Immature natural killer cell (primary cell): ENCODE results near the gene GINM1. TPM values are rescaled to one million over a fixed set of nuclear protein-coding genes. Genes with fewer than 3 reads are reported as not detected.

Source experiments
- DNase-seq, 3 donors: peaks; one replicate each; pipeline ENCODE4 v3.0.0; 2022; ENCODE audit warnings: mixed read lengths in 1 of 3
- H3K27ac Mint-ChIP-seq, 6 donors: one replicate each; pipeline ENCODE4 v1.8.0; 2020; ENCODE audit warnings: mixed read lengths in 6 of 6, mild to moderate bottlenecking in 5 of 6, inconsistent platforms in 4 of 6, moderate library complexity in 3 of 6
- H3K27me3 Mint-ChIP-seq, 3 donors: one replicate each; pipeline ENCODE4 v1.8.0; 2020 to 2021; ENCODE audit warnings: low read depth in 3 of 3, mild to moderate bottlenecking in 3 of 3, mixed read lengths in 3 of 3, moderate library complexity in 3 of 3, inconsistent platforms in 1 of 3
- H3K36me3 Mint-ChIP-seq, 3 donors: one replicate each; pipeline ENCODE4 v1.8.0; 2020; ENCODE audit warnings: mixed read lengths in 3 of 3, inconsistent platforms in 2 of 3, mild to moderate bottlenecking in 2 of 3
- H3K4me1 Mint-ChIP-seq, 2 donors: one replicate each; pipeline ENCODE4 v1.8.0; 2020; ENCODE audit warnings: inconsistent platforms in 2 of 2, mild to moderate bottlenecking in 2 of 2, mixed read lengths in 2 of 2, moderate library complexity in 1 of 2
- H3K4me3 Mint-ChIP-seq, 5 donors: one replicate each; pipeline ENCODE4 v1.8.0; 2020; ENCODE audit warnings: mild to moderate bottlenecking in 5 of 5, mixed read lengths in 5 of 5, inconsistent platforms in 3 of 5, moderate library complexity in 3 of 5
- H3K9me3 Mint-ChIP-seq, 6 donors: one replicate each; pipeline ENCODE4 v1.8.0; 2020; ENCODE audit warnings: mild to moderate bottlenecking in 6 of 6, mixed read lengths in 6 of 6, inconsistent platforms in 4 of 6, moderate library complexity in 3 of 6
- polyA plus RNA-seq, 3 donors: library from polyadenylated mRNA; unstranded; fragments of 300-500 nt; fragmentation: Illumina TruSeq; gene quantifications; one replicate each; pipeline ENCODE4 v1.2.3, GENCODE V29; 2021

The GINM1 gene, protein sequence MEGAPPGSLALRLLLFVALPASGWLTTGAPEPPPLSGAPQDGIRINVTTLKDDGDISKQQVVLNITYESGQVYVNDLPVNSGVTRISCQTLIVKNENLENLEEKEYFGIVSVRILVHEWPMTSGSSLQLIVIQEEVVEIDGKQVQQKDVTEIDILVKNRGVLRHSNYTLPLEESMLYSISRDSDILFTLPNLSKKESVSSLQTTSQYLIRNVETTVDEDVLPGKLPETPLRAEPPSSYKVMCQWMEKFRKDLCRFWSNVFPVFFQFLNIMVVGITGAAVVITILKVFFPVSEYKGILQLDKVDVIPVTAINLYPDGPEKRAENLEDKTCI
- polyA plus RNA-seq, result 10 to 100 TPM; 22.5 to 26.4 (median 25.5) TPM

DNA sequence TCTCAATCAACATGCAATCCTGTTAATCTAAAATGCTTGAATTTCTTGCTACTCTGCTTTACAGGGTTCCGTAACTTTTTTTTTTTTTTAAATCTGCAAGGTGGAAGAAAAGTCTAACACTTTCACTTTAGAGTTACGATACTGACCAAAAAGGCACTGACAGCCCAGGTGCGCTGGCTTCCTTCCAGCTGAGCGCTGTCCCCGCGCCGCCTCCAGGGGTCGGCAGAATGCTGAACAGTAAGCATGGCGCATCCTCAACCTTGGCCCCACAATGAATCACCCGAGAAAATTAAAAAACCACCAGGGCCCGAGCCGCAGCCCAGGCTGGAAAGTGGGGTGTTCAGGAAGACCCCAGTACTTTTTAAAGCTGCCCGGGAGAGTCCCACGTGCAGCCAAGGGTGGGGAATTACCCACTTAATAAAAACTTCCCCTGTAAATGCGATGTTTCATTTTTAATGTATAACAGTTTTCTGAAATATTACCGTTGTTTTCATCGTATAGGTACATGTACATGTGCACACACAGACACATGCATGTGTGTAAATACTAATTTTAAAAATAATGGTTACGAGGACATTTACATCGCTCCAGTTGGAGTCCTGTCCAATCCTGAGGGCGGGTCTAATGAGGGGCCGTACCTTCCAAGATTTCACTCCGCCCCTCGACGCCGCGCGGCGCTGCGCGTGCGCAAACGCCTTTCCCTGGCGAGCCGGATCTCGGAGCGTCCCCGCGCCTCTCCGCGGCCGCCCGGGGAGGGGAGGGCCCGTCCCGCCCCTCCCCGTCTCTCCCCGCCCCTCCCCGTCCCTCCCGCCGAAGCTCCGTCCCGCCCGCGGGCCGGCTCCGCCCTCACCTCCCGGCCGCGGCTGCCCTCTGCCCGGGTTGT, at the start of gene GINM1:
Gene GINM1 (plus strand): TSS at position 849 of the 883 bp plus-strand sequence. CDS start 40 bp downstream, outside the sequence.
- H3K4me3 Mint-ChIP-seq, result peak within 1 kb of the TSS; percentile 89 to 96 (median 93)
- DNase-seq, result peak; percentile 96
- H3K4me1 Mint-ChIP-seq, result peaks cover 14 to 29% of the 10 kb centered on the region in 2 donors
- H3K27me3 Mint-ChIP-seq, result peaks cover 5 to 11% (median 9%) of the 10 kb centered on the region in 3 donors
- peak within 1 kb of the TSS; percentile 76 to 95 (median 93) for H3K27ac Mint-ChIP-seq
- no peaks in the 10 kb centered on the region for H3K36me3 Mint-ChIP-seq
- H3K9me3 Mint-ChIP-seq, result no peaks in the 10 kb centered on the region

DNA sequence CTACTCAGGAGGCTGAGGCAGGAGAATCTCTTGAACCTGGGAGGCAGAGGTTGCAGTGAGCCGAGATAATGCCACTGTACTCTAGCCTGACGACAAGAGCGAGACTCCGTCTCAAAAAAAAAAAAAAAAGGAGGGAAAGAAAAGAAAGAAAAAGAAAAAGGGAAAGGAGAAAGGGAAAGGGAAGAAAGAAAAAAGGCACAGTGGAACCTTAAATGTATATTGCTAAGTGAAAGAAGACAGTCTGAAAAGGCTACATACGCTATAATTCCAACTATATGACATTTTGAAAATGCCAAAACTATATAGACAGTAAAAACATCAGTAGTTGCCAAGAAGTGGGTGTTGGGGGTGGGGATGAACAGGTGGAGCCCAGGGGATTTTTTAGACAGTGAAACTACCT, 36.5 kb upstream of the GINM1 start:
- Mint-ChIP-seq H3K4me1 (peaks cover 4 to 6% of the 10 kb centered on the region in 2 donors), H3K27me3 (no peaks in the 10 kb centered on the region), H3K36me3 (peaks cover 27 to 32% (median 27%) of the 10 kb centered on the region in 3 donors), H3K9me3 (no peaks in the 10 kb centered on the region), H3K4me3 (no peak overlapping the region), H3K27ac (no peak overlapping the region)
- no peak for DNase-seq

DNA sequence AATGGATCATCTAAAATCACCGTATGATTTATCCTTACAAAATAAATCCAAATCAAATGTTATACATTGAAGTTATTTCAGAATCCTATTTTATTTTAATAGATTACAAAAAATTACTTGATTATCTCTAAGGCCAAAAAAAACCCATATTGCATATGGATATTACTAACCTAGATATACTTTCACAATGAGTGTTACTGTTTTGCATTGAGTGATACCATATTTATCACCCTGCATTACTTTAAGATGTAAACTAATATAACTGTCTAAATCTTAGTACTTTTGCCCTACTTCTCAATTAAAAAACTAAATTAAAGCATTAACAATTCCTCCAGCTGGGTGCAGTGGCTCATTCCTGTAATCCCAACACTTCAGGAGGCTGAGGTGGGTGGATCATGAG, 31.4 kb upstream of the GINM1 start:
- DNase-seq, result no peak
- H3K9me3 Mint-ChIP-seq, result no peaks in the 10 kb centered on the region
- H3K27me3 Mint-ChIP-seq, result peaks cover 0 to 4% (median 0%) of the 10 kb centered on the region in 3 donors
- peaks cover 26 to 35% (median 30%) of the 10 kb centered on the region in 3 donors for H3K36me3 Mint-ChIP-seq
- H3K4me1 Mint-ChIP-seq, result peaks cover 1 to 6% of the 10 kb centered on the region in 2 donors
- no peak overlapping the region for H3K4me3 Mint-ChIP-seq
- H3K27ac Mint-ChIP-seq, result no peak overlapping the region

DNA sequence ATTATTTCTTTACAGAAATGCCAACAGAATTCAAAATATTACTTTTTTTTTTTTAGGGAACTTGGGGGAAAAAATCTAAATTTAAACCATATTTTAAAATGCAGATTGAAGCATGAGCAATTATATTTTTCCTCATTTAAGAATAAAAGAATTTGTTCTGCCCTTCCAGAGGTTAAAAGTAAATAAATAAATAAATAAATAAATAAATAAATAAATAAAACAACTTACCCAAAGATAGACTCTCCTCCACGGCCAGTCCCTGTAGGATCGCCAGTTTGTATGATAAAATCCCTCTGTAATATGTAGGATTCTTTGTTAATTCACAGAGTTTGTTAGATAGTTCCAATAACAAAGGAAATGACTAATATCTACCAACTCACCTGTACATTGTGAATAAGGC, 25.0 kb upstream of the GINM1 start:
- H3K36me3 Mint-ChIP-seq, result peaks cover 7 to 15% (median 12%) of the 10 kb centered on the region in 3 donors
- DNase-seq, result no peak
- no peak overlapping the region for H3K27ac Mint-ChIP-seq
- no peak overlapping the region for H3K4me3 Mint-ChIP-seq
- no peaks in the 10 kb centered on the region for H3K9me3 Mint-ChIP-seq
- peaks cover 34 to 44% of the 10 kb centered on the region in 2 donors for H3K4me1 Mint-ChIP-seq
- H3K27me3 Mint-ChIP-seq, result peaks cover 5 to 17% (median 5%) of the 10 kb centered on the region in 3 donors

DNA sequence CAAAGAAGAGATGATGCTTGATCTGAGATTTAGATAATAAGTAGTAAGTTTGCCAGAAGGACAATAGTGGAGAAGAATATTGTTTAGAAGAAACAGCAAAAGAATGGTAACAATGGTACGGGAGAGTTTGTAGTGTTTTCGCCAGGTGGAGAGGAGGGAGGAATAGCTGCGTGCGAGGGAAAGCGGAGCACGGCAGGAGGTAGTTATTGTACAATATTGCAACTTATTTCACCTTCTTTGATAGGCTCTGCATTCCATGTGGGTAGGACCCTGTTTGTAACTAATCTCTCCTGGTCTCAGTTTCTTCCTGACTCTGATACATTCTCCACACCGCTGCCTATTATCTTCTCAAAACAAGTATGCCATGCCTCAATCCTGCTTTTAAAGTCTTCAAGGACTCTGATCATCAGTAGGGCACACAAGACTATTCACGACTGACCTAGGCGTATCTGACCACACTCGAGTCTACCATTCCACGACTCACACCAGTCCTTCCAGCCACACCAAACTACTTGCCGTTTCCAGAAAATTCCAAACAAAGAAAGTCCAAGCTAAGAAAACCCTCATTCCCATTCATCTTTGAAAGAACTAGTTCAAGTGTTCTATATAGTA, 21.4 kb upstream of the GINM1 start:
- Mint-ChIP-seq H3K36me3 (no peaks in the 10 kb centered on the region), H3K4me3 (peak overlapping the region; percentile 97 to 98 (median 98)), H3K27me3 (peaks cover 9 to 17% (median 13%) of the 10 kb centered on the region in 3 donors), H3K4me1 (peaks cover 34 to 51% of the 10 kb centered on the region in 2 donors), H3K27ac (peak overlapping the region; percentile 97 to 100 (median 99)), H3K9me3 (no peaks in the 10 kb centered on the region)
- DNase-seq, result no peak

DNA sequence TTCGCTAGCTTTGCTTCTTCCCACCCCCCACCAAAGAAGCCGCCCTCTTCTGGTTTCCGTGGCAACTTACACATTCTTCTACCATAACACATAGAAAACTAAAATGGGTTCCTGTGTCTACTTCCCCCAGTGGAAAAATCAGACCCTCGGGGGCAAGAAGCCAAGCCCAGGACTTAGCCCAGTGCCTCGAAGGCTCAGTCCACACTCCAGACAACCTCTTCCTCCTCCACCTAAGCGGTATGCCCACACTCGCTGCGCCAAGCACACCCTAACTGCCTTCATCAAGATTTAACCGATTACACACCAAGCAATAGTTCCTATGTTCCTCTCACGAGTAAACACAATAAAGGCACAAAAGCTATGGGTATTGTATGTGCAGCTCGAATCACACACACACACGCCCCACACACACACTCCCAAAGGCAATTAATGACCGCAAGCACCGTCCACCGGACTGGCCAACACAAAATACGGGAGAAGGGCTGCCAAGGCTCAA, 20.9 kb upstream of the GINM1 start:
- Mint-ChIP-seq H3K4me3 (peak overlapping the region; percentile 97 to 98 (median 98)), H3K27ac (peak overlapping the region; percentile 97 to 100 (median 99)), H3K36me3 (no peaks in the 10 kb centered on the region), H3K9me3 (no peaks in the 10 kb centered on the region), H3K4me1 (peaks cover 34 to 51% of the 10 kb centered on the region in 2 donors), H3K27me3 (peaks cover 9 to 17% (median 13%) of the 10 kb centered on the region in 3 donors)
- peak; percentile 73 to 79 (median 76) for DNase-seq

DNA sequence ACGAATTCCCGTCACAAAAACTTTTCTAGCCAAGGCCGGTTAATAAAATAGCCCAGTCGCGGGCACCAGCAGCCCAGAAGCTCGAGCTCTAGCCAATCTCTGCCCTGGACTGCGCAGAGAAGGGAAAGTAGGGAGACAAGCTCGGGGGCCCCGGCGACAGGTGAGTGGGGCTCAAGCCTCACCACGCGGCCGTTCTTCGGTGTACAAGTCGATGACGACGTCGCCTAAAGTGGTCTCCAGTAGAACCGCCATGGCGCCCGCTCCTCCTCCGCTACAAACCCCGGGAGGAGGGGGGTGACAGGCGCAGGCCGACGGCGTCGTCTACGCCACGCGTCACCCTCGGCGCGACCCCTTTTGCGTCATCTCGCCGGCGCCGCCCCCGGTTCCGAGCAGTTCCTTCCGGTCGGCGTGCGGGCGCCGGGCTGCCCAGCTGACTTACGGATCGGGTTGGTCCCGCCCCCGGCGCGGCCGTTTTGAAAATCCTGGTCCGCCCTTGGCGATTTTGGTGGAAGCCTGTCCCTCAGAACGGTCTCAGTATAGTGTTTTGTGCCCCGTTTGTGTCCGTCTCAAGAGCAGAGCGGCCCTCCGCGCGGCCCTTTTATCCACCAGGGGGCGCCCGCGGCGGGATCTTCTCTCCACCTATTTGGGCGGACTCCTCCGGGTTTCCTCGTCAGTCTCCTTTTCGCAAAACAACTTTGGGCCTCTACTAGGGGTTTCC, 20.3 kb upstream of the GINM1 start, which contains the start of gene PPIL4:
Gene PPIL4 (minus strand): TSS at position 290 of the 718 bp plus-strand sequence. CDS start 38 bp downstream, at position 252.
- Mint-ChIP-seq H3K4me3 (peak within 1 kb of the TSS; percentile 97 to 98 (median 98)), H3K36me3 (no peaks in the 10 kb centered on the region), H3K27me3 (peaks cover 9 to 17% (median 13%) of the 10 kb centered on the region in 3 donors), H3K27ac (peak within 1 kb of the TSS; percentile 97 to 100 (median 99)), H3K9me3 (no peaks in the 10 kb centered on the region), H3K4me1 (peaks cover 34 to 51% of the 10 kb centered on the region in 2 donors)
- DNase-seq, result peak; percentile 96 to 97 (median 96)

DNA sequence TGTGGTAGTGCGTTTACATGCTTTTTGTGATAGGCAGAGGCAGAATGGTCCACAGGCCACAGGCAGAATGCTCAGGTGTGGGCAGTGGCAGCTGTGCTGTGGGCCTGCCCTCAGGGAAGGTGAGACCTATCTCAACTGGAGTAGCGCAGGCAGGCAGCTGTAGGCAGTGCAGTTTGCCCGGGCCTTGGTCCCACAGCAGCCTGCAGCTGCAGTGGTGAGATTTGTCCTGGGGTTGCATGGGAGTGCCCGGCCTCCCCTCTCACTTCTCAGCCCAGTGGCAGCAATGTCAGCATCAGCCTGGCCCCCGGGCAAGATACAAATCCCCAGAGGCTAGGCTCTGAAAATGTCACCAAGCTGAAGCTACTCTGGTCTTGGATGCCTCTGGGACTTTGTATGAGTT, 14.3 kb upstream of the GINM1 start:
- Mint-ChIP-seq H3K4me3 (no peak overlapping the region), H3K36me3 (no peaks in the 10 kb centered on the region), H3K4me1 (peaks cover 2 to 6% of the 10 kb centered on the region in 2 donors), H3K27me3 (peaks cover 4 to 19% (median 5%) of the 10 kb centered on the region in 3 donors), H3K27ac (no peak overlapping the region), H3K9me3 (no peaks in the 10 kb centered on the region)
- DNase-seq, result no peak

DNA sequence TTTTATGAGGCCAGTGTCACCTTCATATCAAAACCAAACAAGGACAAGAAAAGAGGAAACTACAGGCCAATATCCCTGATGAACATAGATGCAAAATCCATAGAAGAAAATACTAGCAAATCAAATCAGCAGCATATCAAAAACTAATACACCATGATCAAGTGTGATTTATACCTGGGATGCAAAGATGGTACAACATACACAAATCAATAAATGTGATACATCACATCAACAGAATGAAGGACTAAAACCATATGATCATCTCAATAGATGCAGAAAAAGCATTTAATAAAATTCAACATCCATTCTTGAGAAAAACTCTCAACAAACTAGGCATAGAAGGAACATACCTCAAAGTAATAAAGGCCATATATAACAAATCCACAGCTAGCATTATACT, 8.1 kb upstream of the GINM1 start:
- no peaks in the 10 kb centered on the region for H3K36me3 Mint-ChIP-seq
- no peaks in the 10 kb centered on the region for H3K4me1 Mint-ChIP-seq
- no peak for DNase-seq
- peaks cover 5 to 25% (median 6%) of the 10 kb centered on the region in 3 donors for H3K27me3 Mint-ChIP-seq
- H3K27ac Mint-ChIP-seq, result no peak overlapping the region
- no peaks in the 10 kb centered on the region for H3K9me3 Mint-ChIP-seq
- H3K4me3 Mint-ChIP-seq, result no peak overlapping the region

DNA sequence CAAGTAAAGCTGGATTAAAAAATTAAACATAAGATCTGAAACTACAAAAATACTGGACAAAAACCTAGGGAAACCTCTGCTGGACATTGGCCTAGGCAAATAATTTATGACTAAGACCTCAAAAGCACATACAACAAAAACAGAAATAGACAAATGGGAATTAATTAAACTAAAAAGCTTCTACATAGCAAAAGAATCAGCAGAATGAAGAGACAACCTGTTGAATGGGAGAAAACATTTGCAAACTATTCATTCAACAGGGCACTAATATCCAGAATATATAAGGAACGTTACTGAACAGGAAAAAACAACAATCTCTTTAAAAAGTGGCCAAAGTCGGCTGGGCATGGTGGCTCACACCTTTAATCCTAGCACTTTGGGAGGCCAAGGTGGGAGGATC, 6.8 kb upstream of the GINM1 start:
- peaks cover 6 to 25% (median 8%) of the 10 kb centered on the region in 3 donors for H3K27me3 Mint-ChIP-seq
- DNase-seq, result no peak
- H3K4me1 Mint-ChIP-seq, result no peaks in the 10 kb centered on the region
- H3K27ac Mint-ChIP-seq, result no peak overlapping the region
- no peak overlapping the region for H3K4me3 Mint-ChIP-seq
- no peaks in the 10 kb centered on the region for H3K36me3 Mint-ChIP-seq
- H3K9me3 Mint-ChIP-seq, result no peaks in the 10 kb centered on the region

DNA sequence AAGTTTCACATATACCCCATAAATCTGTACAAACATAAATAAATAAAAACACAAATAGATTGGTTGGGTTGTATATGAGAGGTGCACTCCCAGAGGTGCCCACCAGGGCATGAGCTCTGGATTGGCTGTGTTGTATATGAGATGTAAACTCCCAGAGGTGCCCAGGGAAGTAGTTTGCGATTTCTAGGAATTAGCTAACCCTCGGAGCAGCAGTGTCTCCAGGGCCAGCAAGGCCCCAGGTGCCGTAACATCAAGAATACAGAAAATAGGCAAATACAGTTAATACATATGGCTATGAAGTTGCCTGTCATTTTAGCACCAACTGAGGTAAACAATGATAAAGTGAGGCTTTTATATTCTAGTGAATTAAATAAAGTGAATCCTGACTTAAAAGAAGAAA, 5.4 kb upstream of the GINM1 start:
- no peak for DNase-seq
- no peaks in the 10 kb centered on the region for H3K9me3 Mint-ChIP-seq

DNA sequence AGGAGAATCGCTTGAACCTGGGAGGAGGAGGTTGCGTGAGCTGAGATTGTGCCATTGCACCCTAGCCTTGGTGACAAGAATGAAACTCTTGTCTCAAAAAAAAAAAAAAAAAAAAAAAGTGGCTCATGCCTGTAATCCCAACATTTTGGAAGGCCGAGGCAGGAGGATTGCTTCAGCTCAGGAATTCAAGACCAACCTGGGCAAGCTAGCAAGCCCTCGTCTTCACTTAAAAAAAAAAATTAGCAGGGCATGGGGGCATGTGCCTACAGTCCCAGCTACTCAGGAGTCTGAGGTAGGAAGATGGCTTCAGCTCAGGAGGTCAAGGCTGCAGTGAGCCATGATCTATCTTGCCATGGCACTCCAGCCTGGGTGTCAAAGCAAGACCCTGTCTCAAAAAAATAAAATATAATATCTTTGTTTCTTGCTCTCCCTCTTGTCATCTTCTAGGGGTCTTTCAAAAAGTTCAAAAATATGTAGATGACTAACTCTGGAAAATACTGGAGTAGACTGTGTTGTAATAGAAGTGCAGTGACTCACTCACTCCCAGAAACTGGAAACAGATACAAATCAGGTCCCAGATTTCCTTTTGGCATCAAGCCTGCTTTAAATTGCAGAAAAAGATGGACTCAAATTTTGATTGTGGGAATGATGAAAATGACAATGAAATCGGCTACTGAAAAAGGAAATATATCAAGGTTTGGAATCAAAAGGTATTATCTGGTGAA, 2.8 kb upstream of the GINM1 start:
- DNase-seq, result no peak
- H3K4me1 Mint-ChIP-seq, result peaks cover 14 to 29% of the 10 kb centered on the region in 2 donors
- H3K9me3 Mint-ChIP-seq, result no peaks in the 10 kb centered on the region
- peaks cover 5 to 15% (median 13%) of the 10 kb centered on the region in 3 donors for H3K27me3 Mint-ChIP-seq
- no peaks in the 10 kb centered on the region for H3K36me3 Mint-ChIP-seq
- no peak overlapping the region for H3K27ac Mint-ChIP-seq
- H3K4me3 Mint-ChIP-seq, result no peak overlapping the region

More for the DNA sequence above, 5.4 kb upstream of the GINM1 start:
- Mint-ChIP-seq H3K27me3 (peaks cover 9 to 19% (median 9%) of the 10 kb centered on the region in 3 donors), H3K4me3 (no peak overlapping the region), H3K27ac (no peak overlapping the region), H3K4me1 (peaks cover 4 to 9% of the 10 kb centered on the region in 2 donors), H3K36me3 (no peaks in the 10 kb centered on the region)
